Mammary epithelial cell (primary cell): Measurements from ENCODE around the gene PMFBP1.

Source experiments
- EZH2 ChIP-seq: IDR thresholded peaks from 2 replicates; pipeline ENCODE4 v1.6.1; 2012; ENCODE audit warnings: low read length, inconsistent platforms, borderline replicate concordance
- TF ChIP-seq, protein P1 (sequence below), 2 donors: IDR thresholded peaks in 1 of 2; conservative IDR thresholded peaks in 1 of 2; 2 replicates each; pipeline ENCODE4 v1.5.1; 2011 to 2012; ENCODE audit warnings: inconsistent platforms in 2 of 2, low read length in 2 of 2, mild to moderate bottlenecking in 2 of 2, control low read depth in 1 of 2, low read depth in 1 of 2; ENCODE audit not compliant: insufficient read depth in 1 of 2; ENCODE audit errors: extremely low read depth in 1 of 2

DNA sequence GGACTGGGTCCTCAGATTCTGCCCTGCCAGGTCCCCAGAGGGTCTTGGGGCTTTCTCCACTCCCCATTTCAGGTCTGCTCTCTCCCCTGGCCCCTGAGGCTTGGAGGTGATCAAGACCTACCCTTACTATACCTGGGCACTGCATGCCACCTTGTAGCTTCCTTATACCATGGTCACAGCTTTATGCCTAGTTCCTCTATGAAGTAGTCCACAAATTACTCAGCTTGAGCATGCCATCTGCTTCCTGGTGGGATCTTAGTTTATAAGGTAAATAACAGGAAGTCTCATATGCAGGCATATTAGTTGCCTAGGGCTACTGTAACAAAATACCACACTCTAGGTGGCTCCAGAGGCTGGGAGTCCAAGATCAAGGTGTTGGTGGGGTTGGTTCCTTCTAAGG lies 11.0 kb upstream of the PMFBP1 start:
- TF ChIP-seq, protein P1, sequence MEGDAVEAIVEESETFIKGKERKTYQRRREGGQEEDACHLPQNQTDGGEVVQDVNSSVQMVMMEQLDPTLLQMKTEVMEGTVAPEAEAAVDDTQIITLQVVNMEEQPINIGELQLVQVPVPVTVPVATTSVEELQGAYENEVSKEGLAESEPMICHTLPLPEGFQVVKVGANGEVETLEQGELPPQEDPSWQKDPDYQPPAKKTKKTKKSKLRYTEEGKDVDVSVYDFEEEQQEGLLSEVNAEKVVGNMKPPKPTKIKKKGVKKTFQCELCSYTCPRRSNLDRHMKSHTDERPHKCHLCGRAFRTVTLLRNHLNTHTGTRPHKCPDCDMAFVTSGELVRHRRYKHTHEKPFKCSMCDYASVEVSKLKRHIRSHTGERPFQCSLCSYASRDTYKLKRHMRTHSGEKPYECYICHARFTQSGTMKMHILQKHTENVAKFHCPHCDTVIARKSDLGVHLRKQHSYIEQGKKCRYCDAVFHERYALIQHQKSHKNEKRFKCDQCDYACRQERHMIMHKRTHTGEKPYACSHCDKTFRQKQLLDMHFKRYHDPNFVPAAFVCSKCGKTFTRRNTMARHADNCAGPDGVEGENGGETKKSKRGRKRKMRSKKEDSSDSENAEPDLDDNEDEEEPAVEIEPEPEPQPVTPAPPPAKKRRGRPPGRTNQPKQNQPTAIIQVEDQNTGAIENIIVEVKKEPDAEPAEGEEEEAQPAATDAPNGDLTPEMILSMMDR (conservative IDR thresholded peaks at IDR 0.05 in 1 of 2, IDR thresholded peaks at IDR 0.05 in 1 of 2; ENCODE audit: extremely low read depth in 1 of 2, insufficient read depth in 1 of 2, low read depth in 1 of 2, low read length in 2 of 2) = no peak
- TF ChIP-seq EZH2 = no peak
